C4-2B (cell line): ENCODE results near the gene CENPA.

ENCODE experiments used
- CTCF ChIP-seq: fragments of 450-650 bp; conservative IDR thresholded peaks from 2 replicates; pipeline ENCODE4 v1.5.1; 2017; ENCODE audit warnings: mild to moderate bottlenecking
- ZFX ChIP-seq: fragments of 450-650 bp; IDR thresholded peaks from 2 replicates; pipeline ENCODE4 v1.6.1; 2017

DNA sequence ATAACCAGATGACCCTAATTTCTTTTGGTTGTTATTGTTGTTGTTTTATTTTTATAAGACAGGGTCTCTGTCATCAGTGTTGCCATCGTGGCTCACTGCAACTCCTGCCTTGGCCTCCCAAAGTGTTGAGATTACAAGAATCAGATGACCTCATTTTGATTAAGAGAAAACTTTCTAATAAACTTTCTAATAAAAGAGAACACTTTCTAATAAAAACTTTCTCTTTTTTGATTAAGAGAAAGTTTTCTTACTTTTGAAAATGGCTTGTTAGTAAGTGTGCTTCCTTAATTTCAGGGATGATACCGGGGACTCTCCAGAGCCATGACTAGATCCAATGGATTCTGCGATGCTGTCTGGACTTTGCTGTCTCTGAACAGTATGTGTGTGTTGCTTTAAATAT, 7.7 kb downstream of the CENPA start:
- TF ChIP-seq CTCF (no peak), ZFX (no peak)
